Right atrium auricular region (tissue), 2 donors: ENCODE results near the gene LONP2. TPM values are rescaled to one million over a fixed set of nuclear protein-coding genes. Genes with fewer than 3 reads are reported as not detected.

Experiments used
- DNase-seq: peaks from one replicate; pipeline ENCODE4 v3.0.0-alpha.2; 2019; ENCODE audit warnings: low spot score
- H3K27ac ChIP-seq, 2 donors: fragments of 200-600 bp; sonication (generic); 1 replicate in 1 of 2; 2 replicates in 1 of 2; pipeline ENCODE4 v1.5.1; 2016 to 2019
- H3K27me3 ChIP-seq, 2 donors: fragments of 200-600 bp; sonication (generic); one replicate each; pipeline versions ENCODE4 v1.5.1 to v1.6.0; 2017 to 2019
- H3K36me3 ChIP-seq: fragments of 200-600 bp; sonication (generic); one replicate; pipeline ENCODE4 v1.5.1; 2016
- H3K4me1 ChIP-seq, 2 donors: fragments of 200-600 bp; sonication (generic); one replicate each; pipeline versions ENCODE4 v1.5.1 to v1.6.0; 2017 to 2019
- H3K4me3 ChIP-seq, 2 donors: fragments of 200-600 bp; sonication (generic); 1 replicate in 1 of 2; 2 replicates in 1 of 2; pipeline ENCODE4 v1.5.1; 2017 to 2019; ENCODE audit warnings: mild to moderate bottlenecking in 1 of 2, moderate library complexity in 1 of 2
- H3K9me3 ChIP-seq, 2 donors: fragments of 200-600 bp; sonication (generic); one replicate each; pipeline ENCODE4 v1.5.1; 2019
- total RNA-seq, 2 donors: library from RNA; depleted of rRNA; stranded (reverse); fragments of >200 nt; gene quantifications; one replicate each; pipeline ENCODE4 v1.1.0, GENCODE V29; 2016
- TF ChIP-seq, protein P1 (sequence below), 2 donors: fragments of 200-600 bp; sonication (generic); IDR thresholded peaks; one replicate each; pipeline ENCODE4 v1.5.1; 2019; ENCODE audit warnings: antibody characterized with exemption in 2 of 2

The LONP2 gene
- total RNA-seq, 2 donors from 2014 or later = 37.2 to 48.9 TPM

- H3K4me1 ChIP-seq = peaks cover 0 to 52% of the 10 kb centered on the region in 2 donors
- no peaks in the 10 kb centered on the region for H3K36me3 ChIP-seq
- H3K27ac ChIP-seq = peak overlapping the region; percentile 98
- no peaks in the 10 kb centered on the region for H3K9me3 ChIP-seq
- TF ChIP-seq, protein P1, sequence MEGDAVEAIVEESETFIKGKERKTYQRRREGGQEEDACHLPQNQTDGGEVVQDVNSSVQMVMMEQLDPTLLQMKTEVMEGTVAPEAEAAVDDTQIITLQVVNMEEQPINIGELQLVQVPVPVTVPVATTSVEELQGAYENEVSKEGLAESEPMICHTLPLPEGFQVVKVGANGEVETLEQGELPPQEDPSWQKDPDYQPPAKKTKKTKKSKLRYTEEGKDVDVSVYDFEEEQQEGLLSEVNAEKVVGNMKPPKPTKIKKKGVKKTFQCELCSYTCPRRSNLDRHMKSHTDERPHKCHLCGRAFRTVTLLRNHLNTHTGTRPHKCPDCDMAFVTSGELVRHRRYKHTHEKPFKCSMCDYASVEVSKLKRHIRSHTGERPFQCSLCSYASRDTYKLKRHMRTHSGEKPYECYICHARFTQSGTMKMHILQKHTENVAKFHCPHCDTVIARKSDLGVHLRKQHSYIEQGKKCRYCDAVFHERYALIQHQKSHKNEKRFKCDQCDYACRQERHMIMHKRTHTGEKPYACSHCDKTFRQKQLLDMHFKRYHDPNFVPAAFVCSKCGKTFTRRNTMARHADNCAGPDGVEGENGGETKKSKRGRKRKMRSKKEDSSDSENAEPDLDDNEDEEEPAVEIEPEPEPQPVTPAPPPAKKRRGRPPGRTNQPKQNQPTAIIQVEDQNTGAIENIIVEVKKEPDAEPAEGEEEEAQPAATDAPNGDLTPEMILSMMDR (IDR thresholded peaks at IDR 0.05) = no peak
- DNase-seq = peak; percentile 57
- peak overlapping the region; percentile 93 for H3K4me3 ChIP-seq
- H3K27me3 ChIP-seq = no peaks in the 10 kb centered on the region
Observed at GRCh38 chr16:48384520-48385252, 140.6 kb downstream of the LONP2 start.

- no peaks in the 10 kb centered on the region for H3K27me3 ChIP-seq
- no peaks in the 10 kb centered on the region for H3K36me3 ChIP-seq
- TF ChIP-seq, protein P1 (IDR thresholded peaks at IDR 0.05) = no peak
- H3K4me3 ChIP-seq = peak within 1 kb of the TSS; percentile 93
- H3K9me3 ChIP-seq = no peaks in the 10 kb centered on the region
- H3K27ac ChIP-seq = peak within 1 kb of the TSS; percentile 98
- DNase-seq = peak; percentile 81
- H3K4me1 ChIP-seq = peaks cover 0 to 47% of the 10 kb centered on the region in 2 donors
Observed at GRCh38 chr16:48385253-48386150, 141.4 kb downstream of the LONP2 start, which contains the start of gene SIAH1. Gene SIAH1 (minus strand): TSS chr16:48385413. CDS start chr16:48362428, 22,985 bp downstream.

GRCh38 chr16:48386559-48387312 is 142.6 kb downstream of the LONP2 start:
- Histone ChIP-seq H3K27ac (peak overlapping the region; percentile 90 to 98), H3K27me3 (no peaks in the 10 kb centered on the region), H3K4me3 (no peak overlapping the region), H3K9me3 (no peaks in the 10 kb centered on the region), H3K36me3 (no peaks in the 10 kb centered on the region), H3K4me1 (peaks cover 0 to 37% of the 10 kb centered on the region in 2 donors)
- TF ChIP-seq, protein P1 (IDR thresholded peaks at IDR 0.05) = no peak
- peak; percentile 48 for DNase-seq

GRCh38 chr16:48392407-48392806 is 148.3 kb downstream of the LONP2 start:
- H3K4me3 ChIP-seq = no peak overlapping the region
- H3K27me3 ChIP-seq = no peaks in the 10 kb centered on the region
- no peaks in the 10 kb centered on the region for H3K9me3 ChIP-seq
- TF ChIP-seq, protein P1 (IDR thresholded peaks at IDR 0.05) = no peak
- H3K27ac ChIP-seq = no peak overlapping the region
- DNase-seq = no peak
- no peaks in the 10 kb centered on the region for H3K36me3 ChIP-seq
- H3K4me1 ChIP-seq = no peaks in the 10 kb centered on the region

DNA sequence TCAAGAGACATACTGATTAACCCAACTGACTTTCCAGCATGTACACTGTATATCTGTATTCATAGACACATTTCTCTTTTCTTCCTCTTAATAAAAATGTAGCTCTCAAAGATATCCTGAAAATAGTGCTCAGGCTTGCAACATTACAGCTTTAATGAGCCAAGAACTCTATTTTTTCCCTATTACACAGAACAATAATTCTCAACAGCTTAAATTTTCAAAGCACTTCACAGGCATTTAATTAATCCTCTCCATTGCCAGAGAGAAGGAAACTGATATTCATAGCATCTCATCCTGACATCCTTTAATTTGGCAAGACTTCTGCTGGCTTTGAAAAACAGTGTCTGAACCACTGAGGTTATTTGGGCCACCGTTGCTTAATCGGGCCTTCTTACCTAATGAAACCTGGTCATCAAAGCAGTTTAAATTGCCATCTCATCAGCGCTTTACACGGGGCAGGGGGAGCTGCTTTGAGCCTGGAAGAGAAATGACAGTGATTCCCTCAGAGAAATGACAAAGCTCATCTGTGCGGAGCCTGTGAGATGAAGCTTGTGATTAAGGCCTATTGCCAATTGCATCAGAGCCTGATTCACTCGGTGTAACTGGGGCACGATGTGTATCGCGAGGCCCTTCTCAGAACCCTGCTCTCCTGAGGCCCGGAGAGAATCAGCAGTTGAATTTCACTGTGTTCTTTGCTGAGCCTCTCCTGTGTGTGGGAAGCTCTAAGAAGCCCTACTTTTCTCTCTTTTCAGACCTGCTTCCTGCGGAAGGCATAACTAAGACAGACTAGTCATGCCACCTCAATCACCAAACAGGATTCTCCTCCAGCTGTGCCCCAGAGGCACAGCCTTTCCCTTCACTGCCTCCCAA is 149.6 kb downstream of the LONP2 start:
- Histone ChIP-seq H3K9me3 (no peaks in the 10 kb centered on the region), H3K4me1 (no peaks in the 10 kb centered on the region), H3K4me3 (no peak overlapping the region), H3K27me3 (no peaks in the 10 kb centered on the region), H3K36me3 (no peaks in the 10 kb centered on the region), H3K27ac (peak overlapping the region in 1 of 2 donors; percentile 40)
- DNase-seq = peak; percentile 72
- TF ChIP-seq, protein P1 (IDR thresholded peaks at IDR 0.05) = no peak
